GM12878 (cell line): ENCODE data around the gene KHNYN. TPM values are rescaled to one million over a fixed set of nuclear protein-coding genes. Genes with fewer than 3 reads are reported as not detected.

Experiments used
- ATAC-seq: fragments of 200-7000 bp; cut with Tn5 transposase; 3 replicates; pipeline ENCODE4 v1.9.1; 2020; ENCODE audit warnings: mild to moderate bottlenecking, moderate library complexity
- BruUV-seq: library from RNA; stranded (reverse); fragments of 400-500 nt; replicated peaks from 2 replicates; lab custom pipeline; 2021; lab: Mats Ljungman, UMichigan
- CTCF ChIA-PET: fragments of 300-600 bp; sonication (Branson Sonifier 250); formaldehyde crosslinking; extraction: SDS; loops from one replicate; lab custom pipeline; 2021; ENCODE audit warnings: inconsistent platforms; lab: Yijun Ruan, JAX
- POLR2A ChIA-PET: fragments of 350-600 bp; formaldehyde crosslinking; extraction: SDS; loops from one replicate; lab custom pipeline; 2021; ENCODE audit warnings: inconsistent platforms; lab: Charles Lee
- RAD21 ChIA-PET: fragments of 300-600 bp; sonication (Branson Sonifier 250); formaldehyde crosslinking; loops from one replicate; lab custom pipeline; 2023; ENCODE audit warnings: antibody characterized with exemption; ENCODE audit not compliant: unreplicated experiment; lab: Charles Lee
- SMC1A ChIA-PET: fragments of 300-600 bp; sonication (Branson Sonifier 250); formaldehyde crosslinking; loops from one replicate; lab custom pipeline; 2023; ENCODE audit not compliant: unreplicated experiment, uncharacterized antibody; lab: Charles Lee
- DNase-seq: peaks from one replicate; pipeline ENCODE4 v3.0.0-alpha.2; 2011; ENCODE audit warnings: low read depth, low spot score
- FAIRE-seq: peaks from 3 replicates; lab custom pipeline; 2011; peaks lifted over from hg19 to GRCh38; lab: Jason Lieb, UNC
- H2AFZ ChIP-seq: 2 replicates; pipeline ENCODE4 v1.6.0; 2011; ENCODE audit warnings: low read depth, low read length, control low read depth; ENCODE audit not compliant: control insufficient read depth
- H3K27ac ChIP-seq: 2 replicates; pipeline ENCODE4 v1.5.1; 2011; ENCODE audit warnings: control low read depth; ENCODE audit not compliant: control insufficient read depth, insufficient read depth
- H3K27me3 ChIP-seq, 2 experiments: replicated peaks in 1 of 2; 2 replicates each; pipeline versions ENCODE4 v1.6.0 to v1.6.1; 2011; ENCODE audit warnings: low read length in 1 of 2; ENCODE audit not compliant: control insufficient read depth in 2 of 2, insufficient read depth in 2 of 2
- H3K36me3 ChIP-seq, 2 experiments: 2 replicates each; pipeline ENCODE4 v1.5.1; 2011; ENCODE audit warnings: low read length in 1 of 2; ENCODE audit not compliant: control insufficient read depth in 2 of 2, insufficient read depth in 2 of 2
- H3K4me1 ChIP-seq: 2 replicates; pipeline ENCODE4 v1.6.1; 2011; ENCODE audit warnings: mild to moderate bottlenecking, low read length, moderate library complexity, mixed read lengths; ENCODE audit not compliant: control insufficient read depth, insufficient read depth
- H3K4me2 ChIP-seq: 2 replicates; pipeline ENCODE4 v1.6.0; 2011; ENCODE audit warnings: control low read depth; ENCODE audit not compliant: control insufficient read depth, insufficient read depth
- H3K4me3 ChIP-seq: fragments of 200-600 bp; sonication (generic); 2 replicates; pipeline ENCODE4 v1.5.1; 2016
- H3K79me2 ChIP-seq: 2 replicates; pipeline ENCODE4 v1.6.0; 2011; ENCODE audit warnings: low read length; ENCODE audit not compliant: control insufficient read depth, insufficient read depth
- H3K9ac ChIP-seq: 2 replicates; pipeline ENCODE4 v1.8.0; 2011; ENCODE audit warnings: low read length, control low read depth, mixed read lengths; ENCODE audit not compliant: control insufficient read depth, insufficient read depth
- H3K9me3 ChIP-seq: replicated peaks from 3 replicates; pipeline ENCODE4 v1.5.1; 2011; ENCODE audit warnings: mild to moderate bottlenecking, low read length; ENCODE audit not compliant: control insufficient read depth, insufficient read depth
- H4K20me1 ChIP-seq: 2 replicates; pipeline ENCODE4 v1.6.0; 2011; ENCODE audit not compliant: control insufficient read depth, insufficient read depth
- BACH1 ChIP-seq: fragments of 450-650 bp; IDR thresholded peaks from 2 replicates; pipeline ENCODE4 v1.6.1; 2017; ENCODE audit warnings: mild to moderate bottlenecking, borderline replicate concordance
- POLR2AphosphoS5 ChIP-seq: IDR thresholded peaks from 2 replicates; pipeline ENCODE4 v1.6.1; 2011; ENCODE audit warnings: mild to moderate bottlenecking, low read length, inconsistent platforms
- SRF ChIP-seq, 2 experiments: IDR thresholded peaks; 2 replicates each; pipeline ENCODE4 v1.6.1; 2011; ENCODE audit warnings: low read depth in 2 of 2, low read length in 2 of 2, mild to moderate bottlenecking in 1 of 2, moderate library complexity in 1 of 2
- TAF1 ChIP-seq: IDR thresholded peaks from 2 replicates; pipeline ENCODE4 v1.6.1; 2011; ENCODE audit warnings: mild to moderate bottlenecking, low read depth, low read length, borderline replicate concordance
- YY1 ChIP-seq: IDR thresholded peaks from 2 replicates; pipeline ENCODE4 v1.6.1; 2011; ENCODE audit warnings: low read depth, mild to moderate bottlenecking, low read length
- WGBS: methylation state at CpG from one replicate; pipeline ENCODE4 v1.1.6; 2016; ENCODE audit warnings: low lambda C conversion rate; ENCODE audit not compliant: insufficient replicate concordance, insufficient coverage; ENCODE audit errors: missing lambda C conversion rate; 5-methylcytosine and 5-hydroxymethylcytosine counted together
- in situ Hi-C: fragments of 300-500 bp; cut with MboI; formaldehyde crosslinking; loops from 9 replicates; pipeline ENCODE4 v1.14.3; 2018; ENCODE audit warnings: mixed read lengths
- intact Hi-C: fragments of 100-400 bp; cut with micrococcal nuclease; formaldehyde crosslinking; loops from one replicate; pipeline ENCODE4 v1.14.2; 2022; ENCODE audit not compliant: unreplicated experiment
- polyA plus RNA-seq, 11 experiments: library from polyadenylated mRNA; depleted of rRNA in 4 of 11; unstranded in 6 of 11; stranded (reverse) in 5 of 11; fragments of >200 nt; fragmentation: Nextera tagmentation in 4 of 11; fragmentation: Illumina TruSeq in 1 of 11; extraction: Ambion mirVana in 4 of 11; extraction: Trizol in 1 of 11; gene quantifications; 1 replicate in 1 of 11; 2 replicates in 10 of 11; pipeline versions ENCODE4 v1.2.1 to v1.2.3, GENCODE V29; 2011 to 2016; ENCODE audit warnings: inconsistent platforms in 2 of 11, missing spikeins in 2 of 11, low read depth in 1 of 11
- total RNA-seq, 4 experiments: library from RNA; depleted of rRNA in 3 of 4; stranded (reverse); fragments of >200 nt in 3 of 4; fragmentation: Illumina TruSeq in 1 of 4; extraction: Trizol in 1 of 4; gene quantifications; 2 replicates each; pipeline versions ENCODE4 v1.2.1 to v1.2.3, GENCODE V29; 2013 to 2021
- TF ChIP-seq, protein P1 (sequence below): fragments of 450-650 bp; IDR thresholded peaks from 2 replicates; pipeline ENCODE4 v1.6.1; 2017; ENCODE audit warnings: low read depth, mild to moderate bottlenecking, moderate library complexity
- TF ChIP-seq, protein P2 (sequence below): fragments of 450-650 bp; IDR thresholded peaks from 2 replicates; pipeline ENCODE4 v1.6.1; 2017; ENCODE audit warnings: borderline replicate concordance

The KHNYN gene
- total and polyA plus RNA-seq, 10 of the 15 experiments (the other 5 are each of a cell fraction or from before 2014, with no cell fraction given), result 1.4 to 34.7 (median 21.5) TPM

DNA sequence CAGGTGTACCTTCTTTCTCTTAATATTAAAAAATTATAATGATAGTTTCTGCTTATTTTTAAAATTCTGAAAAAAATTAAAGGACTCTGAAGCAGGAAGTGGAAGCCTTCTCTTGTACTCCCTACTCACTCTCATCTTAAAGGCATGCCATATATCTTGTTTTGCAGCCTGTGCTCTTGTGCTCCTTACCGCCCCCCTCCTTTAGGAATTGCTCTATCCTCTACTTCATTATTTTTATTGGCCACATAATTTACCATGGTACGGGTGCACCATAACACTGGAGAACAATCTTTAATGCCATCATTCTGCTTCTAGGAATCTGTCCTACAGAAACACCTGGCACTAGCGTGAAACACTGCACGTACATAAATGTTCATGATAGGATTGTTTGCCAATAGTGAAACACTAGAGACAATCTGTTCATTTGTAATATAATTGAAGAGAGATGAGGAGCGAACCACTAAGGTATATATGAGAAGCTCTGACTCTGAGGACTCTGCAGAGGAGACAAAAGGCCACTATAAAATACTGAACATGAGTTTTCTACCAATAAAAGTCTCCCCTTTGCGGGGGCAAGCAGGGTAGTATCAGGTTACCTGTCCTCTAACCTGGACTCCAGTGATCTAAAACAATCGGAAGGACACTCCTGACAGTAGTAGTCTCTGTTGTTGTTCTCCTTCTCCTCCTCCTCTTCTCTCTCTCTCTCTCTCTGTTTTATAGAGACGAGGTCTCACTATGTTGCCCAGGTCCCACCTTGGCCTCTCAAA lies 37.2 kb upstream of the KHNYN start:
- WGBS, result 58% methylated on average over 8 of the region's 8 CpGs
- Histone ChIP-seq H3K9ac (no peak overlapping the region), H3K27me3 (peaks cover 0 to under 1% of the 10 kb centered on the region in 2 experiments; a peak in 2 of 4 replicates), H3K79me2 (no peaks in the 10 kb centered on the region), H3K4me2 (no peak overlapping the region), H2AFZ (no peak overlapping the region), H3K27ac (no peak overlapping the region), H3K4me3 (no peak overlapping the region), H3K36me3 (no peaks in the 10 kb centered on the region), H3K9me3 (no peaks in the 10 kb centered on the region), H3K4me1 (no peaks in the 10 kb centered on the region), H4K20me1 (no peaks in the 10 kb centered on the region)
- DNase-seq (no peak), ATAC-seq (no peak), FAIRE-seq (no peak)
- RAD21 ChIA-PET, result no interaction called here
- intact Hi-C loops, result no loop called here
- SMC1A ChIA-PET, result no interaction called here
- TF ChIP-seq YY1, result no peak
- in situ Hi-C loops, result no loop called here
- POLR2A ChIA-PET, result no interaction called here
- CTCF ChIA-PET, result no interaction called here
- BruUV-seq, result no TSS peak

DNA sequence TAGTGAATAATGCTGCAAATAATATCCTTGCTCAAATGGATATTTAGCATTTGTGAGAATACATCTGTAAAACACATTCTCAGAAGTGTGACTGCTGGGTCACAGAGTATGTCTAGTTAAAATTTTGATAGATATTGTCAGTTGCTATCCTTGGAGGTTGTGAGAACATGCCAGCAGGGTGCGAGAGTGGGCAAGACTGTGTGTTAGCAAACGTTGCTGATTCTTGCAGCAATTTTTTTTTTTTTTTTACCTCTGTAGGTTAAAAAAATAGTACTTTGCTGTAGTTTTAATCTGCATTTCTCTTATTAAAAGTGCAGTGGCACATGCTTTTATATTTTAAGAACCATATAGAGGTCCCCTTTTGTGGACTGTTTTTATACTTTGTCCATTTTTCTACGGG lies 35.5 kb upstream of the KHNYN start:
- Histone ChIP-seq H2AFZ (no peak overlapping the region), H3K4me3 (no peak overlapping the region), H3K4me1 (no peaks in the 10 kb centered on the region), H3K27ac (no peak overlapping the region), H3K36me3 (no peaks in the 10 kb centered on the region), H4K20me1 (no peaks in the 10 kb centered on the region), H3K27me3 (peaks cover 2% of the 10 kb centered on the region in 2 experiments; a peak in 2 of 4 replicates), H3K9ac (no peak overlapping the region), H3K4me2 (no peak overlapping the region), H3K79me2 (no peaks in the 10 kb centered on the region), H3K9me3 (no peaks in the 10 kb centered on the region)
- in situ Hi-C loops, result no loop called here
- ChIA-PET SMC1A (no interaction called here), CTCF (no interaction called here), RAD21 (no interaction called here), POLR2A (no interaction called here)
- TF ChIP-seq, protein P1, sequence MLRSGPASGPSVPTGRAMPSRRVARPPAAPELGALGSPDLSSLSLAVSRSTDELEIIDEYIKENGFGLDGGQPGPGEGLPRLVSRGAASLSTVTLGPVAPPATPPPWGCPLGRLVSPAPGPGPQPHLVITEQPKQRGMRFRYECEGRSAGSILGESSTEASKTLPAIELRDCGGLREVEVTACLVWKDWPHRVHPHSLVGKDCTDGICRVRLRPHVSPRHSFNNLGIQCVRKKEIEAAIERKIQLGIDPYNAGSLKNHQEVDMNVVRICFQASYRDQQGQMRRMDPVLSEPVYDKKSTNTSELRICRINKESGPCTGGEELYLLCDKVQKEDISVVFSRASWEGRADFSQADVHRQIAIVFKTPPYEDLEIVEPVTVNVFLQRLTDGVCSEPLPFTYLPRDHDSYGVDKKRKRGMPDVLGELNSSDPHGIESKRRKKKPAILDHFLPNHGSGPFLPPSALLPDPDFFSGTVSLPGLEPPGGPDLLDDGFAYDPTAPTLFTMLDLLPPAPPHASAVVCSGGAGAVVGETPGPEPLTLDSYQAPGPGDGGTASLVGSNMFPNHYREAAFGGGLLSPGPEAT, result no peak
- TF ChIP-seq SRF (IDR thresholded peaks at IDR 0.05; ENCODE audit: low read depth in 2 of 2, low read length in 2 of 2) (no peak), BACH1 (no peak), TAF1 (no peak), POLR2AphosphoS5 (no peak)
- TF ChIP-seq, protein P2, sequence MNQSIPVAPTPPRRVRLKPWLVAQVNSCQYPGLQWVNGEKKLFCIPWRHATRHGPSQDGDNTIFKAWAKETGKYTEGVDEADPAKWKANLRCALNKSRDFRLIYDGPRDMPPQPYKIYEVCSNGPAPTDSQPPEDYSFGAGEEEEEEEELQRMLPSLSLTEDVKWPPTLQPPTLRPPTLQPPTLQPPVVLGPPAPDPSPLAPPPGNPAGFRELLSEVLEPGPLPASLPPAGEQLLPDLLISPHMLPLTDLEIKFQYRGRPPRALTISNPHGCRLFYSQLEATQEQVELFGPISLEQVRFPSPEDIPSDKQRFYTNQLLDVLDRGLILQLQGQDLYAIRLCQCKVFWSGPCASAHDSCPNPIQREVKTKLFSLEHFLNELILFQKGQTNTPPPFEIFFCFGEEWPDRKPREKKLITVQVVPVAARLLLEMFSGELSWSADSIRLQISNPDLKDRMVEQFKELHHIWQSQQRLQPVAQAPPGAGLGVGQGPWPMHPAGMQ, result no peak
- intact Hi-C loops, result no loop called here
- WGBS, result 15% methylated on average over 3 of the region's 3 CpGs
- FAIRE-seq (no peak), ATAC-seq (no peak), DNase-seq (no peak)
- no TSS peak for BruUV-seq
